GM19035 (cell line): ENCODE results near the gene TTLL3.

Source experiments
- ATAC-seq: cut with Tn5 transposase; IDR thresholded peaks from one replicate; pipeline ENCODE4 v1.9.1; 2021; ENCODE audit not compliant: unreplicated experiment

TTLL3 gene

GRCh38 chr3:9781551-9781950, 28.5 kb upstream of the TTLL3 start:
- no peak for ATAC-seq

GRCh38 chr3:9781978-9782603, 28.0 kb upstream of the TTLL3 start:
- no peak for ATAC-seq

- no peak for ATAC-seq
These were observed 27.3 kb upstream of the TTLL3 start for GRCh38 chr3:9782770-9783169.

GRCh38 chr3:9783954-9784353, 26.1 kb upstream of the TTLL3 start:
- no peak for ATAC-seq

GRCh38 chr3:9784965-9785364, 25.1 kb upstream of the TTLL3 start:
- ATAC-seq = no peak

- no peak for ATAC-seq
These were observed 24.5 kb upstream of the TTLL3 start for GRCh38 chr3:9785602-9786001.

GRCh38 chr3:9786209-9786739, 23.8 kb upstream of the TTLL3 start:
- no peak for ATAC-seq

GRCh38 chr3:9786825-9787669, 23.0 kb upstream of the TTLL3 start:
- ATAC-seq = no peak

GRCh38 chr3:9787714-9788113, 22.3 kb upstream of the TTLL3 start:
- ATAC-seq = no peak

GRCh38 chr3:9791127-9791526, 18.9 kb upstream of the TTLL3 start:
- ATAC-seq = no peak

- no peak for ATAC-seq
These were observed 18.2 kb upstream of the TTLL3 start for GRCh38 chr3:9791790-9792404.

GRCh38 chr3:9792405-9793160, 17.5 kb upstream of the TTLL3 start, which contains the start of the genes ARPC4 and TADA3:
Gene ARPC4, plus strand, starts transcription at chr3:9793082. Its CDS starts 40 bp downstream, at chr3:9793122.
Gene TADA3, minus strand, starts transcription at chr3:9792473. Its CDS starts 1,007 bp downstream, at chr3:9791466.
- peak; percentile 80 for ATAC-seq

- ATAC-seq = no peak
These were observed 16.8 kb upstream of the TTLL3 start for GRCh38 chr3:9793161-9793781.

GRCh38 chr3:9794400-9794799, 15.7 kb upstream of the TTLL3 start:
- no peak for ATAC-seq

- ATAC-seq = no peak
These were observed 14.9 kb upstream of the TTLL3 start for GRCh38 chr3:9795207-9795606.

GRCh38 chr3:9797196-9797945, 12.7 kb upstream of the TTLL3 start:
- ATAC-seq = no peak

- no peak for ATAC-seq
These were observed 9.5 kb upstream of the TTLL3 start for GRCh38 chr3:9800529-9800928.

- ATAC-seq = no peak
These were observed 6.6 kb upstream of the TTLL3 start for GRCh38 chr3:9803494-9803893.

GRCh38 chr3:9804996-9805395, 5.1 kb upstream of the TTLL3 start:
- ATAC-seq = no peak

GRCh38 chr3:9806137-9806536, 3.9 kb upstream of the TTLL3 start:
- no peak for ATAC-seq
